Vein endothelial cell (primary cell): Measurements from ENCODE around the gene SPTB. TPM values are rescaled to one million over a fixed set of nuclear protein-coding genes. Genes with fewer than 3 reads are reported as not detected.

Experiments
- small RNA-seq: library from RNA; depleted of rRNA; stranded (forward); fragments of <200 nt; gene quantifications from one replicate; pipeline ENCODE3, GENCODE V24; 2012
- total RNA-seq: library from RNA; depleted of rRNA; stranded (reverse); fragments of >200 nt; gene quantifications from 2 replicates; pipeline ENCODE4 v1.2.3, GENCODE V29; 2012

The SPTB gene
- 0.10 TPM in 1 of 2 replicates, not detected in the other for total RNA-seq

DNA sequence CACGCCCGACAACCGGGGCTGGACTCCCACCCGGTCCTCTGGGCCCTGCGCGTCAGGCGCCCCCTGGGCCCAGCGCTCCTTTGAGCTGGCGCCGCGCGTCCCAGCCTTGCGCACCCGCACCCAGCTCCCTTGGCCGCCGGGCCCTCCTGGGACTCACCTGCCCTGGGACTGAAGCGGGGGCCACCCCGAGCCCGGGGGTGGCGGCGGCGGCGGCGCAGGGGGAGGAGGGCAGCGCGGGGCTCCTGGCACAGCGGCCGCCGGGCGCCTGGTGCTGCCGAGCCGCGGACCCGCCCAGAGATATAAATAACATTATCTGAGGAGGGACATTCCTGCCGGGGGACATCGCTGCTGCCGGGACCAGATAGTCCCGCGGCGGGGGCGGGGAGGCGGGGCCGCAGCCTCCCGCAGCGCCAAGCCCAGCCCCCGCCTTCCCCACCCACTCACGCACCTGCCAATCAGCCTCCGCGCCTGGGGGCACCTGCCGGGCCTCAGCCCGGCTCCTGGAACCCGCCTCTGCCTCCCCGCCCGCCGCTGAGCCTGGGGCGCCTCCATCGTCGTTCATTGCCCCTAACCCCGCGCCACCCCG is at the start of gene SPTB:
SPTB (minus strand) TSS at position 273 of the 586 bp plus-strand sequence. CDS start 56,813 bp downstream, outside the sequence.

DNA sequence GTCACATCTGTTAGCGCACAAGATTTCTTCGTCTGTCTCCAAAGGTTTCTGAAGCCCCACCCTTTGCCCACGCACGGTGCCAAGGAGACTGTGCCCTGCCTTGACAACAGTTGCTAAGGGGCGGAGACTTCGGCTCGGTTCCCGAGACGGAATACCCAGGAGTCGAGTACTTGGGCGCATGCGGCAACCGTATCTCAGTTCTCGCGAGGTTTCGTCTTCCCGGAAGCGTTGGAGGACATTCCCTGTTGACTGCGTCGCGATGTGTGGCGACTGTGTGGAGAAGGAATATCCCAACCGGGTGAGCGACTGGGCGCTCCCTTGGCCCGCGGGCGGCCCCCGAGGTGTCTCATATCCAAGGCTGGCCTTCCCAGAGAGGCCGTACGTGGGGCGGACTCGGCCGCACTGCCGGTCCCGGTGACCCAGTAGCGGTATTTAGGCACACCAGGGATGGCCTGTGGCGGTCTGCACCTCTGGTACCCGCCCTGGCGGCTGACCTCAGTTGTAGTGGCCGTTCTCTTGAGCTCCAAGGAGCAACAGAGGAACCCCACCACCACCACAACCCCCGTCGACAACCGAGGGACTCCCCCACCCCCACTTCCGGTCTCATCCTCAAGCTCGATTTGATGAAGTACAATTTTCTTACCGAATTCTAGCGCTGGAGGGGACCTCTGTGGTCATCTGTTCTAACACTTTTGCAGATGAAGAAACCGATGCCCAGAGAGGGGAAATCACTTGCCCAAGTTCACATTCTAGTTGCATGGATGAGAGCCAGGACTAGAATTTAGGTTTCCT is 34.7 kb upstream of the SPTB start, which contains the start of gene CHURC1:
CHURC1 (plus strand) TSS at position 219 of the 792 bp plus-strand sequence; CDS start at position 260, 41 bp downstream.

DNA sequence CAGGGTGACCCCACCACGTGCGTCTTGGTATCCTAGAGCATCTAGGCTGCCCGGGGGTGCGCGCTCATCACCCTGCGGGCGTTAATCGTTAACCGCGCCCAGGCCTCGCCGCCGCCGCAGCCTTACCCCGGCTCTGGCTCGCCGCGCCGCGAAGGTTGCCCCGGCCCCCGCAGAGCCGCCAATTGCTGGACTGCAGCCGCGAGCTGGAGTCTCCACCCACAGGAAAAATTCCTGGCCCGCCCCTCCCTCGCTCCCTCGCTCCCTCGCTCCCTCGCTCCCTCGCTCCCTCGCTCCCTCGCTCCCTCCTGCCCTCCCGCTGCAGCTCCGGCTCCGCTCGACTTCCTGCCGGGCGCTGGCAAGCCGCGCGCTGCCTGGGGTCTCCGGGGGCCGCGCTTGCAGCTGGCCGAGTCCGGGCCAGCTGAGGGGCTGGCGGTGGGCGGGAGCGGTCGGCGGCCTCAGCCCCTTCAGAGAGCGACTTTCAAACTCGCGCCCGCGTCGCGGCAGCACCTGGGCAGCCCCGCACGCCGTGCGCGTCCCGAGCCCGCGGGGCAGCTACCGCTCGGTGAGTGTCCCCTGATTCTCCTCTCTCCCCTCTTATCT is 175.5 kb downstream of the SPTB start, which contains the start of gene PLEKHG3:
PLEKHG3 (plus strand) TSS at position 282 of the 600 bp plus-strand sequence. CDS start 23,208 bp downstream, outside the sequence.

Small RNA genes within 50 kb of the gene (small RNA-seq; reads per million reads assigned to genes)
- not detected for gene RPPH1-2P

Other genes starting within 250 kb of the SPTB start
- 2.3 and 3.6 TPM in 2 replicates for gene PLEKHG3, start 175.5 kb downstream of the SPTB start, total RNA-seq
- gene CHURC1, start 34.5 kb upstream of the SPTB start, total RNA-seq = 36.9 and 43.8 TPM in 2 replicates
- gene GPX2, start 62.8 kb upstream of the SPTB start, total RNA-seq = not detected in 2 replicates
- 14.4 and 19.6 TPM in 2 replicates for gene RAB15, start 92.4 kb upstream of the SPTB start, total RNA-seq
- gene FNTB, start 107.0 kb upstream of the SPTB start, total RNA-seq = 15.2 and 15.7 TPM in 2 replicates
- gene MAX, start 222.6 kb upstream of the SPTB start, total RNA-seq = 60.5 and 64.0 TPM in 2 replicates